Omental fat pad (tissue), 4 donors: ENCODE results near the gene YAE1. TPM values are rescaled to one million over a fixed set of nuclear protein-coding genes. Genes with fewer than 3 reads are reported as not detected.
"Not testable (repeated sequence)": the region's sequence is repeated elsewhere in the genome, so short reads cannot be mapped to it uniquely, and the experiment has no call there.

Experiments
- ATAC-seq: fragments of 150-250 bp; one replicate; pipeline ENCODE4 v1.9.1; 2016; ENCODE audit warnings: mild to moderate bottlenecking, moderate library complexity; ENCODE audit not compliant: low FRiP score
- DNase-seq: peaks from one replicate; pipeline ENCODE4 v3.0.0-alpha.2; 2019; ENCODE audit warnings: low spot score
- total RNA-seq, 4 donors: library from RNA; depleted of rRNA; stranded (reverse); fragments of >200 nt; gene quantifications; one replicate each; pipeline ENCODE4 v1.1.0, GENCODE V29; 2016
- TF ChIP-seq, protein P1 (sequence below), 3 donors: fragments of 450-650 bp; IDR thresholded peaks; one replicate each; pipeline ENCODE4 v1.5.1; 2016 to 2017; ENCODE audit warnings: antibody characterized with exemption in 3 of 3, mild to moderate bottlenecking in 3 of 3, moderate library complexity in 2 of 3

The YAE1 gene
- total RNA-seq, 4 donors from 2014 or later, result 11.8 to 18.8 (median 16.6) TPM

DNA sequence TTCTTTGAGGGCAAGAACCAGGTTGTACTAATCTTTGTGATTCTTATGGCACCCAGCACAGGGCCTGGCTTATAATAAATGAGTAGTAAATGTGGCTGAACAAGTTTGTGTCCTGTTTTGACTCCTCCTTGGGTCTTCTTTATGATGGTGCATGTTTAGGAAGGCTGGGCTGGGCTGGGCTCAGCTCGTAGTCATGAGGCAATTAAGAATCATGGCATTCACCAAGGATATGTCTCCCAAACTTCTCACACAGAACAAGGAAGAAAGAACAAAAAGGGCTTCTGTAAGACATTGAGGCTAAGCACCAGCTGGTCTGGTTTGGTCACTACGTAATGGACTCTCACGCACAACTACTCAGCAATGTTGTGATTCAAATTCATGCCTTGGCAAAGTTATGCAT lies 30.5 kb upstream of the YAE1 start:
- ATAC-seq, result no peak
- TF ChIP-seq, protein P1, sequence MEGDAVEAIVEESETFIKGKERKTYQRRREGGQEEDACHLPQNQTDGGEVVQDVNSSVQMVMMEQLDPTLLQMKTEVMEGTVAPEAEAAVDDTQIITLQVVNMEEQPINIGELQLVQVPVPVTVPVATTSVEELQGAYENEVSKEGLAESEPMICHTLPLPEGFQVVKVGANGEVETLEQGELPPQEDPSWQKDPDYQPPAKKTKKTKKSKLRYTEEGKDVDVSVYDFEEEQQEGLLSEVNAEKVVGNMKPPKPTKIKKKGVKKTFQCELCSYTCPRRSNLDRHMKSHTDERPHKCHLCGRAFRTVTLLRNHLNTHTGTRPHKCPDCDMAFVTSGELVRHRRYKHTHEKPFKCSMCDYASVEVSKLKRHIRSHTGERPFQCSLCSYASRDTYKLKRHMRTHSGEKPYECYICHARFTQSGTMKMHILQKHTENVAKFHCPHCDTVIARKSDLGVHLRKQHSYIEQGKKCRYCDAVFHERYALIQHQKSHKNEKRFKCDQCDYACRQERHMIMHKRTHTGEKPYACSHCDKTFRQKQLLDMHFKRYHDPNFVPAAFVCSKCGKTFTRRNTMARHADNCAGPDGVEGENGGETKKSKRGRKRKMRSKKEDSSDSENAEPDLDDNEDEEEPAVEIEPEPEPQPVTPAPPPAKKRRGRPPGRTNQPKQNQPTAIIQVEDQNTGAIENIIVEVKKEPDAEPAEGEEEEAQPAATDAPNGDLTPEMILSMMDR (IDR thresholded peaks at IDR 0.05), result no peak
- no peak for DNase-seq

GRCh38 chr7:39536951-39537350 lies 29.3 kb upstream of the YAE1 start:
- ATAC-seq (no peak), DNase-seq (no peak)

GRCh38 chr7:39539816-39540215 lies 26.4 kb upstream of the YAE1 start:
- DNase-seq, result no peak
- no peak for ATAC-seq

More at GRCh38 chr7:39536951-39537350, 29.3 kb upstream of the YAE1 start:
- TF ChIP-seq, protein P1 (IDR thresholded peaks at IDR 0.05), result no peak

DNA sequence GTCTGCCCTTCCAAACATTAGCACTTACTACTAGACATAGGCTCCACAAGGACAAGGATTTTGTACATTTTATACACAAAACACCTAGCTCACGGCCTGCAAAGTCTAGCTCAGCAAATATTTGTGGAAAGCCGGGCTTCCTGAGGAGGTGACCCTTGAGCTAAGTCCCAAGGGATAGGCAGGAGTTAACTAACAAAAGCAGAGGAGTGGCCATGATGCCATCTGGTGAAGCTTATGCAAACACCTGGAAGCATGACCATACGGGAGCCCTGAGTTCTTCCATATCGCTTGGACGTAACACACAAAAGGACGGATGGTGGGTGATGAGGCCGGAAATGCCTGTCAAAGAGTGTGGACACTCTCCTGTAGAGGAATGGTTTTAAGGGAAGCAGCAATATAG lies 25.9 kb upstream of the YAE1 start:
- DNase-seq (no peak), ATAC-seq (no peak)
- TF ChIP-seq, protein P1 (IDR thresholded peaks at IDR 0.05), result no peak

More at GRCh38 chr7:39539816-39540215, 26.4 kb upstream of the YAE1 start:
- TF ChIP-seq, protein P1 (IDR thresholded peaks at IDR 0.05), result no peak

DNA sequence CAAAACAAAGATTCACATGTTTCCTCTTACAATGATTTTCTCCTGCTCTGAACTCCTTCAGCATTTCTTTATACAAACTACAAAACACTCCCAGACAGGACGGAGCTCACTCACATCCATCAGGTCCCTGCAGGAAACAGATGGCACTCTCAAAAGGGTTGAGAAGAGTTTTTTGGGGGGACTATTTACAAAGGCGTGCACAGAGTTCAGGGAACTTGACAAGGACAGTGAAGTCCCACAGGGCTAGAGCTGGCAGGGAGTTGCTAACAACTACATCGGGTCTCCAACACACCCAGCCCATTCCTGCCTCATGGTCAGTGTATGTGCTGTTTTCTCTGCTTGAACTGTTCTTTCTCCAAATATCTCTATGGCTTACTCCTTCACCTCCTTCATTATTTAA lies 24.7 kb upstream of the YAE1 start:
- no peak for DNase-seq
- no peak for ATAC-seq
- TF ChIP-seq, protein P1 (IDR thresholded peaks at IDR 0.05), result no peak

GRCh38 chr7:39544774-39545173 lies 21.4 kb upstream of the YAE1 start:
- ATAC-seq, DNase-seq: not testable (repeated sequence)

DNA sequence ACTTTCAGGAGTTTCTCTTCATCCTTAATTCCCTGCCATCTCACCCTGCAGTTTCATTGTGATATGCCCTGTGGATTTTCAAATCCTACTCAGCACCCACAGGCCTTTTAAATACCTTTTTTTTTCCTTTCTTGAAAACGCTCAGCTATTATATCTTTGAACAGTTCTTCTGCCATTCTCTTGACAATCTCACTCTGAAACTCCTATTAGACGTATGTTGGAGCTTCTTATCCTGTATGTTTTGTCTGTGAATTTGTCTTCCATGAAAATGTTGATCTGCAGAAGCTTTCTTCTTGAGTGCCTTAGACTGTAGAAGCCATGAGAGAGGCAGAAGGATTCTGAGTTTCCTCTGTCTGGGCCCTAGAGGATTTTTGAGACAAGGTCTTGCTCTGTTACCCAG lies 18.9 kb upstream of the YAE1 start:
- ATAC-seq (no peak), DNase-seq (no peak)
- TF ChIP-seq, protein P1 (IDR thresholded peaks at IDR 0.05), result no peak

GRCh38 chr7:39550411-39550810 lies 15.8 kb upstream of the YAE1 start:
- no peak for ATAC-seq
- no peak for DNase-seq
- TF ChIP-seq, protein P1 (IDR thresholded peaks at IDR 0.05), result no peak
